H9 (cell line): ENCODE results near the gene PPWD1. TPM values are rescaled to one million over a fixed set of nuclear protein-coding genes. Genes with fewer than 3 reads are reported as not detected.

Source experiments
- DNase-seq: peaks from one replicate; pipeline ENCODE4 v3.0.0-alpha.2; 2017
- H2AFZ ChIP-seq: one replicate; pipeline ENCODE4 v1.6.1; 2013; ENCODE audit warnings: mild to moderate bottlenecking, low read length, control low read depth, moderate library complexity
- H2AK5ac ChIP-seq: 2 replicates; pipeline ENCODE4 v1.6.1; 2013; ENCODE audit warnings: low read length, control low read depth, mixed read lengths; ENCODE audit not compliant: insufficient read length
- H2BK120ac ChIP-seq: one replicate; pipeline ENCODE4 v1.6.1; 2013; ENCODE audit warnings: low read depth, mild to moderate bottlenecking, low read length, control low read depth, inconsistent platforms; ENCODE audit not compliant: poor library complexity, severe bottlenecking
- H2BK12ac ChIP-seq: 2 replicates; pipeline ENCODE4 v1.6.1; 2013; ENCODE audit warnings: low read length, control low read depth, mixed read lengths, low read depth; ENCODE audit not compliant: insufficient read length
- H2BK15ac ChIP-seq: 2 replicates; pipeline ENCODE4 v1.6.1; 2013; ENCODE audit warnings: low read depth, low read length, control low read depth
- H2BK20ac ChIP-seq: one replicate; pipeline ENCODE4 v1.6.1; 2013; ENCODE audit warnings: low read depth, mild to moderate bottlenecking, low read length, control low read depth, inconsistent platforms; ENCODE audit not compliant: poor library complexity, severe bottlenecking
- H2BK5ac ChIP-seq: 2 replicates; pipeline ENCODE4 v1.6.1; 2013; ENCODE audit warnings: low read length, control low read depth, mixed read lengths; ENCODE audit not compliant: insufficient read length
- H3K14ac ChIP-seq: 2 replicates; pipeline ENCODE4 v1.6.1; 2013; ENCODE audit warnings: low read length, control low read depth; ENCODE audit not compliant: insufficient read depth
- H3K18ac ChIP-seq: 2 replicates; pipeline ENCODE4 v1.6.1; 2013; ENCODE audit warnings: low read depth, mild to moderate bottlenecking, mixed read lengths, low read length, control low read depth; ENCODE audit not compliant: insufficient read length
- H3K23ac ChIP-seq: 2 replicates; pipeline ENCODE4 v1.6.1; 2013; ENCODE audit warnings: low read length, control low read depth, mixed read lengths, low read depth; ENCODE audit not compliant: insufficient read length
- H3K23me2 ChIP-seq: 2 replicates; pipeline ENCODE4 v1.6.1; 2013; ENCODE audit warnings: low read depth, mild to moderate bottlenecking, mixed read lengths, low read length, control low read depth; ENCODE audit not compliant: insufficient read length, poor library complexity, severe bottlenecking
- H3K27ac ChIP-seq: 2 replicates; pipeline ENCODE4 v1.5.1; 2013; ENCODE audit warnings: low read length, control low read depth, mixed read lengths, low read depth; ENCODE audit not compliant: insufficient read length
- H3K27me3 ChIP-seq: 2 replicates; pipeline ENCODE4 v1.6.1; 2013; ENCODE audit warnings: low read length, control low read depth, inconsistent platforms; ENCODE audit not compliant: insufficient read depth
- H3K4ac ChIP-seq: 2 replicates; pipeline ENCODE4 v1.6.1; 2013; ENCODE audit warnings: low read depth, mild to moderate bottlenecking, control low read depth, inconsistent platforms, low read length, moderate library complexity
- H3K4me1 ChIP-seq: 2 replicates; pipeline ENCODE4 v1.6.1; 2013; ENCODE audit warnings: low read length, control low read depth, inconsistent platforms; ENCODE audit not compliant: insufficient read depth
- H3K4me2 ChIP-seq: 2 replicates; pipeline ENCODE4 v1.6.1; 2013; ENCODE audit warnings: low read length, control low read depth, mixed read lengths; ENCODE audit not compliant: insufficient read length, insufficient read depth
- H3K56ac ChIP-seq: 2 replicates; pipeline ENCODE4 v1.6.1; 2013; ENCODE audit warnings: low read depth, mild to moderate bottlenecking, mixed read lengths, low read length, control low read depth; ENCODE audit not compliant: insufficient read length
- H3K79me1 ChIP-seq: 2 replicates; pipeline ENCODE4 v1.6.1; 2013; ENCODE audit warnings: low read depth, mild to moderate bottlenecking, moderate library complexity, low read length, control low read depth, inconsistent platforms; ENCODE audit not compliant: insufficient read depth, poor library complexity, severe bottlenecking
- H3K79me2 ChIP-seq: 2 replicates; pipeline ENCODE4 v1.6.1; 2013; ENCODE audit warnings: low read length, control low read depth, inconsistent platforms; ENCODE audit not compliant: insufficient read depth
- H3K9ac ChIP-seq: 2 replicates; pipeline ENCODE4 v1.6.1; 2013; ENCODE audit warnings: low read length, control low read depth, mixed read lengths; ENCODE audit not compliant: insufficient read length; ENCODE audit errors: extremely low read depth
- H3K9me3 ChIP-seq: one replicate; pipeline ENCODE4 v1.6.1; 2013; ENCODE audit warnings: low read depth, low read length, inconsistent platforms; ENCODE audit not compliant: control insufficient read depth
- H3T11ph ChIP-seq: one replicate; pipeline ENCODE4 v1.6.1; 2013; ENCODE audit warnings: mild to moderate bottlenecking, low read length, control low read depth, inconsistent platforms
- H4K20me1 ChIP-seq: one replicate; pipeline ENCODE4 v1.6.1; 2013; ENCODE audit not compliant: control insufficient read depth, insufficient read length, insufficient read depth
- H4K5ac ChIP-seq: 2 replicates; pipeline ENCODE4 v1.6.1; 2013; ENCODE audit warnings: low read depth, mild to moderate bottlenecking, mixed read lengths, low read length, control low read depth; ENCODE audit not compliant: insufficient read length
- H4K8ac ChIP-seq: replicated peaks from 2 replicates; pipeline ENCODE4 v1.6.1; 2013; ENCODE audit warnings: low read length, control low read depth, mixed read lengths, low read depth; ENCODE audit not compliant: insufficient read length
- H4K91ac ChIP-seq: 2 replicates; pipeline ENCODE4 v1.6.1; 2013; ENCODE audit warnings: low read depth, mild to moderate bottlenecking, moderate library complexity, mixed read lengths, low read length, control low read depth; ENCODE audit not compliant: insufficient read length
- H3K27ac Mint-ChIP-seq, 3 experiments: 2 replicates in 2 of 3; 3 replicates in 1 of 3; pipeline ENCODE4 v1.8.0; 2020 to 2021; ENCODE audit warnings: mixed read lengths in 3 of 3, mild to moderate bottlenecking in 1 of 3, moderate library complexity in 1 of 3
- H3K27me3 Mint-ChIP-seq: 2 replicates; pipeline ENCODE4 v1.8.0; 2021; ENCODE audit warnings: low read depth, mild to moderate bottlenecking, moderate library complexity, mixed read lengths
- H3K36me3 Mint-ChIP-seq, 3 experiments: 2 replicates in 2 of 3; 3 replicates in 1 of 3; pipeline ENCODE4 v1.8.0; 2020 to 2021; ENCODE audit warnings: low read depth in 3 of 3, mixed read lengths in 3 of 3; ENCODE audit not compliant: insufficient read depth in 1 of 3
- H3K4me1 Mint-ChIP-seq, 2 experiments: 2 replicates each; pipeline ENCODE4 v1.8.0; 2020; ENCODE audit warnings: mixed read lengths in 2 of 2
- H3K4me3 Mint-ChIP-seq, 2 experiments: 2 replicates in 1 of 2; 3 replicates in 1 of 2; pipeline ENCODE4 v1.8.0; 2020 to 2021; ENCODE audit warnings: mild to moderate bottlenecking in 2 of 2, mixed read lengths in 2 of 2, moderate library complexity in 1 of 2
- H3K9me3 Mint-ChIP-seq, 2 experiments: 2 replicates in 1 of 2; 3 replicates in 1 of 2; pipeline ENCODE4 v1.8.0; 2020; ENCODE audit warnings: mild to moderate bottlenecking in 2 of 2, mixed read lengths in 2 of 2, moderate library complexity in 1 of 2
- CTCF ChIP-seq: fragments of 200-600 bp; sonication (generic); conservative IDR thresholded peaks from 3 replicates; pipeline ENCODE4 v1.8.0; 2021; ENCODE audit warnings: antibody characterized with exemption, mild to moderate bottlenecking
- WGBS: extraction: QIAGEN DNeasy Blood & Tissue Kit; methylation state at CpG from one replicate; pipeline ENCODE4 v1.1.7; 2013; ENCODE audit warnings: missing lambda C conversion rate, low lambda C conversion rate, mixed read lengths; ENCODE audit not compliant: insufficient read length; ENCODE audit errors: extremely low coverage; 5-methylcytosine and 5-hydroxymethylcytosine counted together
- total RNA-seq: library from RNA; stranded (reverse); gene quantifications from 2 replicates; pipeline ENCODE4 v1.2.1, GENCODE V29; 2021

Gene PPWD1
- total RNA-seq, 1 experiment from 2014 or later, result 43.2 TPM

DNA sequence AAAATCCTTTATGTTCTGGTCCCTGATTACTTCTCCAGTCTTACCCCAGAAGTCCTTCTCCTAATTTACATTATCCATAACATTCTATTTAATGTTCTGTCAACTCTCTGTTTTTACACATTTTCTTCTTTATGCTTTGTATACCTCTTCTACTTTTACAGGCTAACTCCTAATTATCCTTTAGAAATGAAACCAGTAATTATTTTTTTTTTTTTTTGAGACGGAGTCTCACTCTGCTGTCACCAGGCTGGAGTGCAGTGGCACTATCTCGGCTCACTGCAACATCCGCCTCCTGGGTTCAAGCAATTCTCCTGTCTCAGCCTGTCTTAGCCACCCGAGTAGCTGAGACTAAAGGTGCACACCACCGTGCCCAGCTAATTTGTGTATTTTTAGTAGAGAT is 9.2 kb upstream of the PPWD1 start:
- no peak overlapping the region for H4K8ac ChIP-seq
- H2AFZ ChIP-seq, result no peak overlapping the region
- no peak overlapping the region for H3T11ph ChIP-seq
- no peaks in the 10 kb centered on the region for H3K79me2 ChIP-seq
- H3K4me1 ChIP-seq, result no peaks in the 10 kb centered on the region
- H4K20me1 ChIP-seq, result no peaks in the 10 kb centered on the region
- H3K27me3 Mint-ChIP-seq, result no peaks in the 10 kb centered on the region; the same call in 1 of the 2 replicates
- no peak overlapping the region for H3K23ac ChIP-seq
- H4K91ac ChIP-seq, result no peak overlapping the region
- no peak overlapping the region for H2BK5ac ChIP-seq
- no peak overlapping the region for H3K27ac ChIP-seq
- no peak overlapping the region for H2BK120ac ChIP-seq
- TF ChIP-seq CTCF, result no peak
- H4K5ac ChIP-seq, result no peak overlapping the region
- no peak overlapping the region for H3K4ac ChIP-seq
- H2BK15ac ChIP-seq, result no peak overlapping the region
- H3K9me3 Mint-ChIP-seq, result no peaks in the 10 kb centered on the region
- H3K9ac ChIP-seq, result no peak overlapping the region
- no peak overlapping the region for H3K4me2 ChIP-seq
- DNase-seq, result no peak
- H3K9me3 ChIP-seq, result no peaks in the 10 kb centered on the region
- H3K4me3 Mint-ChIP-seq, result no peak overlapping the region
- no peaks in the 10 kb centered on the region for H3K23me2 ChIP-seq
- no CpG with 5 or more reads among the region's 5 CpGs for WGBS
- no peak overlapping the region for H2BK12ac ChIP-seq
- H3K27ac Mint-ChIP-seq, result no peak overlapping the region
- no peak overlapping the region for H3K18ac ChIP-seq
- no peak overlapping the region for H3K14ac ChIP-seq
- H3K79me1 ChIP-seq, result no peaks in the 10 kb centered on the region
- H2BK20ac ChIP-seq, result no peak overlapping the region
- peaks cover 20 to 61% (median 48%) of the 10 kb centered on the region in 3 experiments for H3K36me3 Mint-ChIP-seq
- no peaks in the 10 kb centered on the region for H3K27me3 ChIP-seq
- H3K56ac ChIP-seq, result no peak overlapping the region
- no peaks in the 10 kb centered on the region for H3K4me1 Mint-ChIP-seq
- H2AK5ac ChIP-seq, result no peak overlapping the region
